Stimulated activated CD4-positive, alpha-beta T cell treated with anti-CD3 and anti-CD28 coated beads, Interleukin-15, amount 100 ng/mL, for 48 hours (primary cell): ENCODE data around the gene MED12L.

ENCODE experiments used
- DNase-seq, 2 donors: peaks; one replicate each; pipeline ENCODE4 v3.0.0-alpha.2; 2020; ENCODE audit warnings: low read depth in 2 of 2

Gene MED12L

DNA sequence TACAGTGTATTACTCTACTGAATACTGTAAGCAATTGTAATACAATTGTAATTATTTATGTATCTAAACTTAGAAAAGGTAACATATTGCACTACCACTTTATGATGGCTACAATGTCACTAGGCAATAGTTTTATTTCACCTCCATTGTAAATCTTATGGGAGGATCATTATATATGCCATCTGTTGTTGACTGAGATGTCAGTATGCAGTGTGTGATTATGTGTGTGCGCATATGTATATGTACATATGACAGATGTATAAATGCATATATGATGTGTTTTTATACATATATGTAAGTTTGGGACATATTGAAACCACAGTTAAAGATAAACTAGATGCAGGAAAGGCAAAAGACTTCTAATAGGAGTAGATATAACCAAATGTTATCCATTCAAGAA is 366.9 kb downstream of the MED12L start:
- DNase-seq = no peak

DNA sequence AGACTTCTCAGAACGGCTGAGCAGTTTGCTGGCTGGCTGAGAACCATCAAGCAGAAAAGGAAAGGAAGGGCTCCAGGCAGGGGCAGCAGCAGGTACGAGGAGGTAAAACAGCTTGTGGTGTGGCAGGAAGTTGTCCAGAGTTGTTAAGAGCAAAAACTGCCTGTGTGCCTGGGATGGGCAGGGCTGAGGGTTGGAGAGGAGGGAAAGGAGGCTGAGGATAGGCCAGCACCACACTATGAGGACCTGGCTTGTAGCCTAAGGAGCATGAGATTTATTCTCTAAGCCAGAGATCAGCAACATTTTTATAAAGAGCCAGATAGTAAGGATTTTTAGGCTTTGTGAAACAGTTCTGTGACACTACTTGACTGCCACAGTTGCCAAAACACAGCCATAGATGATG is 367.4 kb downstream of the MED12L start:
- no peak for DNase-seq

DNA sequence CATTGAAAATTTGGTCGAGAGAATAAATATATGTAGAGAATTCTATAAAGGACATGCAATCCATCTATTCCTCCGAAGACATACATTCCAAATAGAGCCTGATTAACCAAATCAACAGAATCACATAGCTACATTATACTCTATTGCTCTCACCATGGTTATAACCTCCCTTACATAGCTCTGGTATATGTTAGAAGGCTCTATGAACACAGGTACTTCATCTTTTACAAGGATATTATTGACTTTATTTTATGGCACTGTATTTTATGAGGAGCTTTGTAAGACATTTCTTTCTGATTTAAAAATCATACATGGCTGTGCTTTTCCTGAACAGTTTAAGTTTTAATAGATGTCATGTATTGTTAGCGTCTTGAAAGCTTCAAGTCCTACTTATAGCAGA is 370.6 kb downstream of the MED12L start:
- no peak for DNase-seq

DNA sequence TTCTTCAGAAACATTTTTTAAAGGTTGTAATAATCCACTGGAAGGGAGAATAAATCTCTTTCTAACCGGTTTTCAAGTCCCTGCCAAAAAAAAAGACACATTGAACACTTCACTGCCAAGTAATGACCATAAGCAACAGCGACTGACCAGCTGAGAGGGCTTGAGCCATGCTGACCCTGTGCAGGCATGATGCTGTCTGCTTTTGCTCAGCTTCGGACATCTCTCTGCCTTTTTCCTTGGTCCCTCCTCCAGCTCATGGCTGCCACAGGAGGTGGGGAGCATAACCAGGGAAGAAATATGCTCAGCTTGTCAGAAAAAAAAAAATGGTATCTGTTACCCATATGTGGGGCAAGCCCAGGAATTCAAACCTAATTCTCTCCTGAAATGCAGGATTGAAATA is 373.9 kb downstream of the MED12L start:
- DNase-seq = no peak

DNA sequence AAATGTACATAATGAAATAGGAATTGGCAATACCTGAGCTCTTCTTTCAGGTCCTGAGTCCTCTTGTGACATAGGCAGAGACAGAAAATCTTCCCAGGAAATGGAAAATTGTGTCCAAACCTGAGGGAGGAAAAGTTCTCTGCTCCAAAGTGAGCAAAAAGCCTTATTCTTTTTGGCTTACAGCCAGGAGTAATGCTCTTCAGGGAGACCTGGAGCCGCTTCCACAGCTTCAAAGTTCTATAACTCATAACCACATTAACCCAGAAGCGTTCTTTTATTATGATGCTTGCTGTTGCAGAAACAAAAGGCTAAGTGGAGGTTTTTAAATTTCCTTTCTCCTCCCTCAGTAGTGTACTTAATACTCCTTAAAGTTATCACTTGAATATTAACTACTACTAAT is 374.8 kb downstream of the MED12L start:
- no peak for DNase-seq

DNA sequence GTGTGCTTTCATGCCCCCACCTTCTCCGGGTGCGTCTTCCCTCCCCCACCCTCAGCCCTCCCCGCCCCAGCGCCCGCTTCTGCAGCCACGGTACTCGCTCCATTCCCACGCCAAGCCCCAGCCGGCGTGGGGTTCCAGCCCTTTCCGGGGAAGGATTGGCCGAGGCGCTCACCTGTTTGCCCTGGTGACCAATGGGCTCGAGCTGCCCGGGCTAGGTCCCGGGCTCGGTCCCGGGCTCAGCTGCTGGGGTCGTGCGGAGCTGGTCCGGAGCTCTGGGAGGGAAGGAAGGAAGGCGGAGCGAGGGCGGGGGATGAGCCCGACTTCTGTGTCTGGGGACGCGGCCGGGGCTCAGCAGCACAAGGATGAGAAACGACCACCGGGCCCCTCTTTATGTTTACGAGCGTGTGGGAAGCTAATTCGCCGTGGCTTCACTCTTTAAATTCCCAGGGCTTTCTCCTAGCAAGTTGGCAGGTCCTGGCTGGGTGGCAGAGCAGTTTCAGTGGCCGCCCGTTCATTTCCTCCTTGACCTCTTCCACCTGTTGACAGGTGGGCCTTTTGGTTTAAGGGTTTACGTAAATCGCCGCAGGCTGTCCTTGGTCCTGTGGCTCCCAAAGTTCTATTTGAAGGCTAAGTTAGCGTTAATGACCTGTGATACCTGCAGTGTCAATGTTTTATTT is 375.4 kb downstream of the MED12L start, which contains the start of gene IGSF10:
IGSF10 (minus strand) TSS at position 288 of the 677 bp plus-strand sequence. CDS start 2,352 bp downstream, outside the sequence.
- no peak for DNase-seq

DNA sequence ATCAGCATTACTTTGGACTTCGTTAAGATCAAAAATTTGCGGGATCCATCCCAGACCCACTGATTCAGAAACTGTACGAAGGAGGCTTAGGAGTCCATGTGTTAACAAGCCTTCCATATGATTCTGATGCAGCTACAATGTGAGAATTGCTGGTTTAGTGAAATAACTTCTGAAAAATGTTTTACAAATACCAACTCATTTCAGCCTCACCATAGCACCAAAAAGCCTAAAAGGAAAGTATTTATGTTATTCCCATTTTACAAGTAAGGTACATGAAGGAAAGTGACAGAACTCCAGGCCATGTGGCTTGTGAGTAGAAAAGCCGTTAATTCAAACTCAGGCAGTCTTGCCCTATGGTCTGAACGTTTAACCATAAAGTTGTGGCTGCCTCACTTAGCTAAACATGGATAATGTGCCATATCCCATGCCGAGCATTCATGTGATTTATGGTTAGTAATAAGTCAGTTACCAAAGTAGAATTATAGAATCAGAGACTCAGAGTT is 376.9 kb downstream of the MED12L start:
- DNase-seq = no peak

DNA sequence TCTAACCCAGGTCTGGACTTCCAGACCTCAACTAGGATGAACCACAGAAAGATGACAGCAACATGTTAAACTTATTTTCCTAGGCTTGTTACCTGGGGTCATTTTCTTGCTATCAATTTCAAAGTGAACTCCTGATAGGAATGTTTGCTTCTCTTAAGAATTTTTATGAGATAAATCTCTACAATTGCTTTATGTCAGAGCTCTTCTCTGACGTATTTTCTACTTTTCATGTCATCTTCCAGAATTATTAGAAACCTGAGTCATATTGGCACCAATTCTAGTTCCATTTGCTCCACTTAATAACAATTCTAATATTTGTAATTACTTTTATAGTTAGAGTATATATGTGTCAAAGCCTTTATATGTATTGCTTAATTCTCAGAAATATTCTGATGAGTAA is 377.5 kb downstream of the MED12L start:
- no peak for DNase-seq

DNA sequence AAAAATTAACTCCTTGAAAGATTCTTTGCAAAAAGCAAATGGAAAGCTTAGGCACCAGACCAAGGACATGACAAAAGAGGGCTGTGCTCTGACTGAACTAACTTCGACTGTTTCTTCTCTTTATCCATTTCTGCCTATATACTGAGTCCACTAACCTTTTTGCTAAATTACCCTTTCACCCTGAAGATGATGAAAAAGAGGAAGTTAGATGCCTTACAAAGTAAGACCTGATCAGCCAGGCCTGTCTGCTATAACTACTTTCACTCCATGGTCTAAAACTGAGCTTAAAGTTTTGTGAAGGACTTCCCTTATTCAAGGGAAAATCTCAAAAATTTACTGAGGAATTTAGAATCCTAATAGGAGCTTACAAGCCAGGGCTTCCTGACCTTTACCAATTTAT is 381.6 kb downstream of the MED12L start:
- DNase-seq = no peak

DNA sequence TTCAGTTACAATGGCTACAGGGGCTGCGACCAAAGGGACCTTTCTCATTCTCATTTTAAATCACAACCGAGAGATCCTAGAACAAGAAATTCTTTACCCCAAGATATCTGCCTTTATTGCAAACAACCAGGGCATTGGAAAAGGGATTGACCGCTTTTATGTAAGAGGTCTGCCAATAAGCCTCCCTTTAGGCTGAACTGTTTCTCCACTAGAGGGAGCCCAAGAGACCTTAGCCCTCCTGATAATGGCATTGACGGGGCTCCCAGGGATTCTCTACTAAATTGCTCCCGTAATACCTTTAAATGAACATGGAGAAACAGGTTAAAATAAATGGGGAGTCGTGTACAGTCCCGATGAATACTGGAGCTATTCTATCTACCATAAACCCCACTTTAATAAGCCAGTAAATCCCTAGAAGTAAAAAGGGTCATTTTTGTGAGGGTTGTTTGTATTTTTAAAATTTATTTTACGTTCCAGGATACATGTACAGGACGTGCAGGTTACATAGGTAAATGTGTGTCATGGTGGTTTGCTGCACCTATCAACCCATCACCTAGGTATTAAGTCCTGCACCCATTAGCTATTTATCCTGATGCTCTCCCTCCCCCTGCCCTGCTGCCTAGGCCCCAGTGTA is 382.9 kb downstream of the MED12L start:
- DNase-seq = peak in 1 of 2 donors; percentile 3

DNA sequence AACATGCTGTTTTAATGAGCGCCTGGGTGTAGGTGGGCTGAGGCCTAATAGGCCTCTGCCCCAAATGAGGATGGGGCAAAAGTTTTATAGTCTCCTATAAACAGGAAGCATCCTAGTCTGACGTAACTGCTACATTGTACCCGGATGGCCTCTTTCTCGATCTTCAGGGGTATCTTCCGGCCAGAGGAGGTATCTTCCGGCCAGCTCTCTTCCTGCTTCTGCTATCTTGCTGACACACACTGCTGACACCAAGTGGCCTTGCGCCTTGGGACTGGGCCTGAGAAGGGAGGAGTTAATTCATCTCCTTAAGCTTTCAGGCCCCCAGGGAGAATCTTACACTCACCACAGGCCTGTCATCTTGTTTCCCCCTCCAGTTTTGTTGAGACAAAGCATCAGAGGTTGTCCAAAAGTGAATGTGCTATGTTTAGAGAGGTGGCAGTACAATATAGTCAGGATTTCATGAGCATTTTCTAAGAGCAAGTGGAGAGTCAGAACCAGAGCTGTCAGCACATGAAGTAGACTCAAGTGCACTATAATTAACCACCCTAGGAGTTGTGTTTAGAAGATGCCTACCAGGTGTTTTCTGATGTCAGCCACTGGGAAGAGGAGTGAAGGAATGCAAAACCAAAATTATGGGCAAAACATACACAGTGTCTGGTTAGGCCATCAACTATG is 391.0 kb downstream of the MED12L start:
- no peak for DNase-seq

DNA sequence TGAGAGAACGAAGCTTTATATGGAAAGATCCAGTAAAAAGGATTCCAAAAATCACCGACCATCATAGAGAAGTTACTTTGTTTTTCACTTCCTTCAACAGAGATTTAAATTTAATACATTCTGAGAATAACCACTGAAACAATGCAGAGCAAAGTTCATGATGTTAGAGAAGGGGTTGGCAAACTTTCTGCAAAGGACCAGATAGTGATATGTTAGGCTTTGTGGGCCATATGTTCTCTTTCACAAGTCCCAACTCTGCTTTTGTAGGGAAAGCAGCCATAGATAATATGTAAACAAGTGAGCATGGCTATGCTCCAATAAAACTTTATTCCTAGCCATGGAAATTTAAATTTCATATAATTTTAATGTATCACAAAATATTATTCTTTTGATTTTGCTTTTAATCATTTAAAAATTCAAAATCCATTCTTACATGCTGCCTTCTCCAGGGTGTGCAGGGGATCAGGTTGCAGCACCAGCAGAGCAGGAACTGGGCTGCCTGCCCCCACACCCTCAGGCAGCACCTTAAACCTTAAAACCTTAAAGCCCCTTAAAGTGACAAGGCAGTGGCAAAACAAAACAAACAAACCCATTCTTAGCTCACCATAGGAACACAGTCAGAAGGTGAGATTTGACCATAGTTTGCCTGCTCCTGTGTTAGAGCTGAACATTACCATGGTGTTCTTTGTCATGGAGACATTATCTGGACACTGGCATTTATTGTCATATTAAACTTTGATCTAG is 392.3 kb downstream of the MED12L start:
- DNase-seq = no peak

DNA sequence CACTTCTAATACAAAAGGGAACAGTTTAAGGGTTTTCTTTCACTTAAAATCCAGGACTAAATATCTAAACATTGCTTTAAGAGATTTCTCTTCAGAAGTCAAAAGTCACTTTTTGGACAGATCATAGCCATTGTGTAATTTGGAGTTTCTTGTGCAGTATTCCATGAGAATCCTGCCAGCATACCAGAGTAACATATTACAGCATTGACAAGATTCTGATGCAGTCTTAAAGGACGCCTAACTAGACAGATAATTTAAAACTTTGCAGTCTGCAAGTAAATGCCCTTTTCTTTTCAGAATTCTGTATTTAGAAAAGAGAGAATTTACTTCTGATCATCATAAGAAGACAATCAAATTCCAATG is 392.9 kb downstream of the MED12L start:
- DNase-seq = no peak

DNA sequence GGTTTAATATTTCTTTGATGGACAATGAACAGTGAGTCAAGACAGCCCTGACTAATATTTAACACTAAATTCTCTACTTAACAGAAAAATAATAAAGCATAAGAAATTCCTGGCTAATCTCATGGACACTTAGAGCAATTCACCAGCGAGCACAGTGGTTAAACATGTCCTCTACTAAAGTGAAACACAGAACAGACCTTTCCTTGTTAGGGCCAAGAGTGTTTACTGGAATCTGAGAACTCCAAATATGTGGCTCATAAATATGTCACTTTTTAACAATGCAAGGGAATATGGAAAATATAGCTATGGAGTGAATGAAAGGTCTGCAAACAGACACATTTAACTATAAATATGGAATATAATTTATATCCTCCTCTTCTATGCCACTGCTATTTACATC is 394.0 kb downstream of the MED12L start:
- no peak for DNase-seq

DNA sequence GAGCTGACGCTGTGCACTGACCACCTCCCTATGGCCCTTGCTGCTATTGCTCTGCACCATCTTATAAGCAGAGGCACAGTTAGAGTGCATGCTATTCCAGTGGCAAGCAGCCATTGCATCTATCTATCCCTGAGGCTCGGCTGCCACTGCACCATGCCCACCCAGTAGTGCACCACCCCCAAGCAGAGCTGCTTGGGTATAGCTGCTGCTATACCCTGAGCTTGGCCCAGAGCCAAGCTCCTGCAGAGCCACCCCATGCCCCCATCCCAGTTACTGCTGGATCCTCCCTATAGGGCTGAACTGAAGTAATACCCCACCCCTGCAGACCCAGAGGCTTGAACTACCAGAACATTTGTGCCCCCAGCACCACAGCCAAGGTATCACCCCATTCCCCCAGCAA is 395.0 kb downstream of the MED12L start:
- DNase-seq = no peak

DNA sequence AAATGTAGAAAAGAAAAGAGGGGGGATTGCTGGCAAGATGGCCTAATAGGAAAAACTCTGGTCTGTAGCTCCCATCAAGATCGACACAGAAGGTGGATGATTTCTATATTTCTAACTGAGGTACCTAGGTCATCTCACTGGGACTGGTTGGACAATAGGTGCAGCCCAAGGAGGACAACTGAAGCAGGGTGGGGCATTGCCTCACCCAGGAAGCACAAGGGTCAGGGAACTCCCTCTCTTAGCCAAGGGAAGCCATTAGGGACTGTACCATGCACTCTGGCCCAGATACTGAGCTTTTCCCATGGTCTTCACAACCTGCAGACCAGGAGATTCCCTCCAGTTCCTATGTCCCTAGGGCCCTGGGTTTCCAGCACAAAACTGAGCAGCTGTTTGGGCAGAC is 398.0 kb downstream of the MED12L start:
- no peak for DNase-seq

DNA sequence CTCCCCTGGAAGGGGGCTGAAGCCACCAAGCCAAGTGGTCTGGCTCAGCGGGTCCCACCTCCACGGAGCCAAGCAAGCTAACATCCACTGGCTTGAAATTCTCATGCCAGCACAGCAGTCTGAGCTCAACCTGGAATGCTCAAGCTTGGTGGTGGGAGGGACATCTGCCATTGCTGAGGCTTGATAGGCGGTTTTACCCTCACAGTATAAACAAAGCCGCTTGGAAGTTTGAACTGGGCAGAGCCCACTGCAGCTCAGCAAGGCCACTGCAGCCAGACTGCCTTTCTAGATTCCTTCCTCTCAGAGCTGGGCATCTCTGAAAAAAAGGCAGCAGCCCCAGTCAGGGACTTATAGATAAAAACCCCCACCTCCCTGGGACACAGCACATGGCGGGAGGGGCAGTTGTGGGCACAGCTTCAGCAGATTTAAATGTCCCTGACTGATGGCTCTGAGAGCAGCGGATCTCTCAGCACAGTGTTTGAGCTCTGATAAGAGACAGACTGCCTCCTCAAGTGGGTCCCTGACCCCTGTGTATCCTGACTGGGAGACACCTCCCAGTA is 398.6 kb downstream of the MED12L start:
- DNase-seq = no peak
